ENCODE results near the gene HMOX1.

The HMOX1 gene

GRCh38 chr22:35352214-35353111, 28.4 kb upstream of the HMOX1 start:
- peaks cover 0 to 38% (median 21%) of the 10 kb centered on the region in 4 donors for H3K4me1 ChIP-seq
- peak in 1 of 2 experiments; percentile 30 for TF ChIP-seq CTCF (IDR thresholded peaks at IDR 0.05)
- peak; percentile 84 to 90 for DNase-seq

GRCh38 chr22:35353318-35353717, 27.6 kb upstream of the HMOX1 start:
- intact Hi-C loops (cut with DNase I; ENCODE audit: low total_unique reads), result no loop called here
- Histone ChIP-seq H3K27me3 (peaks cover 0 to 26% of the 10 kb centered on the region in 2 donors), H3K9me3 (no peaks in the 10 kb centered on the region), H3K36me3 (peaks cover 0 to 5% (median 2%) of the 10 kb centered on the region in 3 donors), H3K27ac (peak overlapping the region in 1 of 2 donors; percentile 46), H3K4me3 (no peak overlapping the region), H3K4me1 (peaks cover 0 to 38% (median 21%) of the 10 kb centered on the region in 4 donors)
- peak in 1 of 2 donors; percentile 49 for DNase-seq
- no peak for TF ChIP-seq CTCF (IDR thresholded peaks at IDR 0.05)

More at GRCh38 chr22:35352214-35353111, 28.4 kb upstream of the HMOX1 start:
- H3K36me3 ChIP-seq, result peaks cover 0 to 13% (median 11%) of the 10 kb centered on the region in 3 donors
- H3K27ac ChIP-seq, result peak overlapping the region; percentile 46 to 76
- H3K27me3 ChIP-seq, result peaks cover 0 to 17% of the 10 kb centered on the region in 2 donors
- H3K9me3 ChIP-seq, result no peaks in the 10 kb centered on the region
- peak overlapping the region in 1 of 2 donors; percentile 11 for H3K4me3 ChIP-seq
- intact Hi-C loops (cut with DNase I; ENCODE audit: low total_unique reads), result no loop called here

DNA sequence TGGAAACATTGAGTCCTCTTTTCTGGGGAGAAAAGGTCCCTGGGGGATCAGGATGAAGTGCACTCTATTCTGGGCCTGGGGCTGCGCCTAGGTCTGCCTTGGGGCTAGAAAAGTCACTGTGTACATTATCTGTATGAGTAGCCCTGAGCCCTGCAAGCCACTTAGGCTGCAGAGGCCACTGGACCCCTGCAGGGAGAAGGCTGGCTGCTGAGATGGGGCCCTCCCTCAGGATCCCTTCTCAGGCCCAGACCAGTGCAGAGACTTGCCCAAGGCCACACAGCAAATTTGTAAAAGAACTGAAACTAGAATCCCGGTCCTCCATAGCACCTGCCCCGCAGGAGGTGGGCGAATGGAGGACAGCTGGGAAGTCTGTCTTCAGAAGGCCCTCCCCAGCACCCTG, 26.8 kb upstream of the HMOX1 start:
- Histone ChIP-seq H3K4me1 (peaks cover 0 to 38% (median 21%) of the 10 kb centered on the region in 4 donors), H3K36me3 (no peaks in the 10 kb centered on the region), H3K27me3 (peaks cover 0 to 30% of the 10 kb centered on the region in 2 donors), H3K27ac (no peak overlapping the region), H3K9me3 (no peaks in the 10 kb centered on the region), H3K4me3 (no peak overlapping the region)
- no peak for DNase-seq
- intact Hi-C loops (cut with DNase I; ENCODE audit: low total_unique reads), result no loop called here
- no peak for TF ChIP-seq CTCF (IDR thresholded peaks at IDR 0.05)

GRCh38 chr22:35357883-35358621, 22.8 kb upstream of the HMOX1 start:
- Histone ChIP-seq H3K9me3 (no peaks in the 10 kb centered on the region), H3K36me3 (no peaks in the 10 kb centered on the region), H3K27ac (no peak overlapping the region), H3K27me3 (peaks cover 0 to 64% of the 10 kb centered on the region in 2 donors), H3K4me1 (peaks cover 0 to 2% (median under 1%) of the 10 kb centered on the region in 4 donors), H3K4me3 (no peak overlapping the region)
- intact Hi-C loops (cut with DNase I; ENCODE audit: low total_unique reads), result no loop called here
- no peak for DNase-seq
- TF ChIP-seq CTCF (IDR thresholded peaks at IDR 0.05), result no peak

DNA sequence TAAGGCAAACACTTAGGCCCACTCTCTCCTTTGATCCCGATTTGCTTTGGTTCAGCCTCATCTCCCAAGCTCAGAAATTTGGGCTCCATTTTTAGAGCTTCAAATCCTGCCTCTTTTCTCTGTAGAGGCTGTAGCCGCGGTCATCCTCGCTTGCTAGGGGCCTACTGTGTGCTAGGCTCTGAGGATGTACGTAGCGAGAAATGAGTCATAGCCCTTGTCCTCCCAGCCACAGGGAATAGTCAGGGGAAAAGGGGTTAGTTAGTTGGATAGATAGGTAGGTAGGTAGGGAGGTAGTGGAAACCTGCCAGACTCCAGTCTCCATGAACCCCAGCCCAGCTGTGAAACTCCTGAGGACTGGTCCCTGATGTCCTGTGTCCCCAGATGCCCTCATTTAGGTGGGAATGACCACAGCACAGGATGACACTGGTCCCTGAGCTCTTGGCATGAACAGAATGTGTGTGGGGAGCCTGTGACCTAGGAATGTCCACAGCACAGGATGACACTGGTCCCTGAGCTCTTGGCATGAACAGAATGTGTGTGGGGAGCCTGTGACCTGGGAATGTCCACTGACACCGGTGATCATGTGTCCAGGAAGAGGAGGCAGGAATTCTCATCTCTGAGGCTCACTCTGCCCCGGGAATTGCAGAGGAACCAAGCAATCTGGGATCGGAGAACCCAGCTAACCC, 21.4 kb upstream of the HMOX1 start:
- H3K27ac ChIP-seq, result no peak overlapping the region
- DNase-seq, result no peak
- no peaks in the 10 kb centered on the region for H3K4me1 ChIP-seq
- no peak for TF ChIP-seq CTCF (IDR thresholded peaks at IDR 0.05)
- H3K36me3 ChIP-seq, result no peaks in the 10 kb centered on the region
- H3K4me3 ChIP-seq, result no peak overlapping the region
- intact Hi-C loops (cut with DNase I; ENCODE audit: low total_unique reads), result no loop called here
- H3K27me3 ChIP-seq, result peaks cover 0 to 72% of the 10 kb centered on the region in 2 donors
- H3K9me3 ChIP-seq, result no peaks in the 10 kb centered on the region
